ENCODE results near the gene ST14.
"Not testable (repeated sequence)": the region's sequence is repeated elsewhere in the genome, so short reads cannot be mapped to it uniquely, and the experiment has no call there.

DNA sequence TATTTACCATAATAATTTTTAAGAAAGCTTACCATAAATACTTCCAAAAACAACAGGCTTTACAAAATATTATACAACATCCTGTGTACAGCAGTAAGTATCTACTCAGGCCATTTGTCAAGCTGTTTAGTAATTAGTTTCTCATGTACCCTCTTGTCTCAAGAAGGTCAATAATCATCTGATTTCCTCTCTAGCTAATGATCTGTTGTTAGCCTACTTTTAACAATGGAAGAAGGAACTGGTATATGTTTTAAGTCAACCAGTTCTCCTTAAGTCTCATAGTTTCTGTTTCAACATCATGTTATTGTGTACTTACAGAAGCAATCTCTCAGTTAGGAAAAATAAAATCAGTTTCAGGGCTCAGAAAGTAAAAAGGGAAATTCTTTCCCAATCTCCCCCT lies 73.9 kb downstream of the ST14 start:
- TF ChIP-seq ZNF274 (IDR thresholded peaks at IDR 0.05; ENCODE audit: low read depth, low read length); YY1 (IDR thresholded peaks at IDR 0.05; ENCODE audit: insufficient read depth, insufficient read length): not testable (repeated sequence)

Measured in NT2/D1 (cell line).